Measurements from ENCODE around the gene UNC79. TPM values are rescaled to one million over a fixed set of nuclear protein-coding genes. Genes with fewer than 3 reads are reported as not detected.
"Not testable (repeated sequence)": the region's sequence is repeated elsewhere in the genome, so short reads cannot be mapped to it uniquely, and the experiment has no call there.

UNC79 gene
- total RNA-seq, 4 donors from 2014 or later = under 0.01 to 0.23 (median 0.18) TPM

DNA sequence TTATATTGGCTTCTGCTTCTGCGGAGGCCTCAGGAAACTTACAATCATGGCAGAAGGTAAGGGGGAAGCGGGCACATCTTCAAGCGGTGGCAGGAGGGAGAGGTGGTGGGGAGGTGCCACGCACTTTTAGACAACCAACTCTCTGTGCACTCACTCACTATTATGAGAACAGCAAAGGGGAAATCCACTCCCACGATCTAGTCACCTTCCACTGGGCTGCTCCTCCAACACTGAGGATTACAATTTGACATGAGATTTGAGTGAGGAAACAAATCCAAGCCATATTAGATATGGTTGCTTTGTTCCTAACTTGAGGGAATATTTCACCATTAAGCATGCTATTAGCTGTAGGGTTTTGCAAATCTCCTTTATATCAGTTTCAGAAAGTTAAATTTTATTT is 80.3 kb downstream of the UNC79 start:
- Histone ChIP-seq H3K4me3 (no peak overlapping the region), H3K4me1 (no peaks in the 10 kb centered on the region), H3K27ac (replicated peaks in 1 of 4) (no peak overlapping the region), H3K36me3 (no peaks in the 10 kb centered on the region), H3K9me3 (no peaks in the 10 kb centered on the region), H3K27me3 (no peaks in the 10 kb centered on the region)
- WGBS = 85% methylated on average over 5 of the region's 5 CpGs
- DNase-seq (ENCODE audit: extremely low spot score) = no peak
- no peak for TF ChIP-seq POLR2A (IDR thresholded peaks at IDR 0.05; ENCODE audit: low read depth)
- intact Hi-C loops (cut with DNase I) = no loop called here

GRCh38 chr14:93520053-93520607 is 89.4 kb downstream of the UNC79 start:
- Histone ChIP-seq H3K9me3 (peaks cover 0 to 30% (median 27%) of the 10 kb centered on the region in 4 donors), H3K4me3 (no peak overlapping the region), H3K4me1 (no peaks in the 10 kb centered on the region), H3K27me3 (no peaks in the 10 kb centered on the region), H3K36me3 (no peaks in the 10 kb centered on the region), H3K27ac (replicated peaks in 1 of 4) (no peak overlapping the region)
- WGBS = 95% methylated on average over 3 of the region's 3 CpGs
- no peak for TF ChIP-seq POLR2AphosphoS5 (IDR thresholded peaks at IDR 0.05)
- no peak for TF ChIP-seq POLR2A (IDR thresholded peaks at IDR 0.05; ENCODE audit: low read depth)
- TF ChIP-seq EP300 (IDR thresholded peaks at IDR 0.05) = no peak
- no peak for TF ChIP-seq CTCF (IDR thresholded peaks at IDR 0.05)
- no peak for DNase-seq (ENCODE audit: extremely low spot score)
- intact Hi-C loops (cut with DNase I) = no loop called here

DNA sequence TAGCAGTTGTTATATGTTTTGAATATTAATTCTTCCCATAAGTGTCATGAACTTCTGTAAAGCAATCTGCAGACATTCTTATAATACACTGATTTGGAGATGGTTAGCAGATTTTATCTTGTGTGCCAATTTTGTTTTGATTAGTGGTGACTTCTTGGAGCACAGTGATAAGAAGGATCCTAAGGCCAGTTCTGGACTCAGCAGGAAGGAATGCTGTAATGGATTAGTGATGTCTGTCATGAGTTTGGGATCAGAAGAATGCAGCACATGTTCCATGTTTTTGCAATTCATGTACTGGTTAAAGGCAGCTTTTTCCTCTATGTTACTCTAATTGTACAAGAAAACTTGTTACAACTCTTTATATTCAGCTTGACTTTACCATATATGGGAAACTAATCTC is 91.5 kb downstream of the UNC79 start:
- H3K4me3 ChIP-seq = no peak overlapping the region
- intact Hi-C loops (cut with DNase I) = no loop called here
- no peak overlapping the region for H3K27ac ChIP-seq (replicated peaks in 1 of 4)
- no peaks in the 10 kb centered on the region for H3K4me1 ChIP-seq
- no peak for DNase-seq (ENCODE audit: extremely low spot score)
- peaks cover 0 to 26% (median 24%) of the 10 kb centered on the region in 4 donors for H3K9me3 ChIP-seq
- TF ChIP-seq EP300 (IDR thresholded peaks at IDR 0.05) (no peak), POLR2A (IDR thresholded peaks at IDR 0.05; ENCODE audit: low read depth) (no peak), POLR2AphosphoS5 (IDR thresholded peaks at IDR 0.05) (no peak)
- H3K36me3 ChIP-seq = no peaks in the 10 kb centered on the region
- no peaks in the 10 kb centered on the region for H3K27me3 ChIP-seq

DNA sequence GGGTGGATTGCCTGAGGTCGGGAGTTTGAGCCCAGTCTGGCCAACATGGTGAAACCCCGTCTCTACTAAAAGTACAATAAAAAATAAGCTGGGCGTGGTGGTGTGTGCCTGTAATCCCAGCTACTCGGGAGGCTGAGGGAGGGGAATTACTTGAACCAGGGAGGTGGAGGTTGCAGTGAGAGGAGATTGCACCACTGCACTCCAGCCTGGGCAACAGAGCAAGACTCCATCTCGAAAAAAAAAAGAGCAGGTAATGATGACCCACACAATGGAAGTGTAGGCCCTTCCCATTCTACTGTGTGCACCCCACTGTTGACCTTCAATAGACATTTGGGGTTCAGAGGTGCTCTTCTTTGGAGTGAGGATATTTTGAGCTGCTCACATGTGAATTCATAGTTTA is 94.5 kb downstream of the UNC79 start:
- H3K27me3 ChIP-seq; DNase-seq (ENCODE audit: extremely low spot score); H3K27ac ChIP-seq (replicated peaks in 1 of 4); H3K4me1 ChIP-seq; H3K36me3 ChIP-seq; intact Hi-C loops (cut with DNase I); H3K4me3 ChIP-seq: not testable (repeated sequence)
- peaks cover 0 to 11% (median 9%) of the 10 kb centered on the region in 4 donors for H3K9me3 ChIP-seq
- 90% methylated on average over 5 of the region's 5 CpGs for WGBS

GRCh38 chr14:93525696-93526451 is 95.1 kb downstream of the UNC79 start:
- TF ChIP-seq POLR2AphosphoS5 (IDR thresholded peaks at IDR 0.05) = no peak
- TF ChIP-seq EP300 (IDR thresholded peaks at IDR 0.05) = no peak
- TF ChIP-seq CTCF (IDR thresholded peaks at IDR 0.05) = no peak
- no peak for TF ChIP-seq POLR2A (IDR thresholded peaks at IDR 0.05; ENCODE audit: low read depth)
- no peak overlapping the region for H3K27ac ChIP-seq (replicated peaks in 1 of 4)
- no peaks in the 10 kb centered on the region for H3K27me3 ChIP-seq
- no peak for DNase-seq (ENCODE audit: extremely low spot score)
- intact Hi-C loops (cut with DNase I) = no loop called here
- no peak overlapping the region for H3K4me3 ChIP-seq
- WGBS = 97% methylated on average over 2 of the region's 2 CpGs
- H3K4me1 ChIP-seq = no peaks in the 10 kb centered on the region
- H3K9me3 ChIP-seq = peaks cover 0 to 5% (median 2%) of the 10 kb centered on the region in 4 donors
- no peaks in the 10 kb centered on the region for H3K36me3 ChIP-seq

DNA sequence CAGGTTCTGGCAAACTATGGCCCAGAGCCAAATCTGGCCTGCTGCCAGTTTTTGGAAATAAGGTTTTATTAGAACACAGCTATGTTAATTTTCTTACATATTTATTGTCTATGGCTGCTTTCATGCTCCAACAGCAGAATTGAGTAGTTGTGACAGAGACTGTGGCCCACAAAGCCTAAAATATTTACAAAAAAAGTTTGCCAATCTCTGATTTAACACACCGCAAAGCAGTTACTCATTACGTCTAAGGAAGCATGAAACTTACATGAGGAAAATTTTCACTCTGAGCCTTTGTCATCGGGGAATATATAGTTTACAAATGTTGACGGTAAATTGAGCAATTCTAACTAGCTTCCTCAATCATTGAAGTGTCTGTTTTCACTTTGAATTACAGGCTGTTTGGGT is 96.5 kb downstream of the UNC79 start:
- intact Hi-C loops (cut with DNase I) = no loop called here
- H3K27me3 ChIP-seq = no peaks in the 10 kb centered on the region
- H3K4me3 ChIP-seq = no peak overlapping the region
- H3K36me3 ChIP-seq = no peaks in the 10 kb centered on the region
- TF ChIP-seq CTCF (IDR thresholded peaks at IDR 0.05) (no peak), POLR2AphosphoS5 (IDR thresholded peaks at IDR 0.05) (no peak), POLR2A (IDR thresholded peaks at IDR 0.05; ENCODE audit: low read depth) (no peak), EP300 (IDR thresholded peaks at IDR 0.05) (no peak)
- H3K27ac ChIP-seq (replicated peaks in 1 of 4) = no peak overlapping the region
- no peak for DNase-seq (ENCODE audit: extremely low spot score)
- WGBS = 50% methylated on average over 4 of the region's 4 CpGs
- H3K9me3 ChIP-seq = no peaks in the 10 kb centered on the region
- H3K4me1 ChIP-seq = no peaks in the 10 kb centered on the region

Data from esophagus muscularis mucosa (tissue), 4 donors.